A549 treated with CORT108297 at 1 μM for 4 hours (cell line): ENCODE results near the gene MEGF9. TPM values are rescaled to one million over a fixed set of nuclear protein-coding genes. Genes with fewer than 3 reads are reported as not detected.

Experiments
- total RNA-seq: library from RNA; stranded (reverse); fragments of 200-300 nt; extraction: Qiagen RNA extraction; gene quantifications from 5 replicates; pipeline ENCODE4 v1.2.3, GENCODE V29; 2022

Gene MEGF9
- total RNA-seq, result 19.9 to 27.6 TPM (median 24.7 TPM) in 5 replicates

GRCh38 chr9:120714088-120714845 lies at the start of gene MEGF9:
Gene MEGF9 (minus strand): TSS chr9:120714470. CDS start chr9:120714358, 112 bp downstream.

GRCh38 chr9:120580051-120580896 lies 134.0 kb downstream of the MEGF9 start, which contains the start of gene CDK5RAP2:
Gene CDK5RAP2 (minus strand): TSS chr9:120580167. CDS start chr9:120579978, 189 bp downstream.

Other genes with a start within 250 kb of the MEGF9 start
- 28.8 to 31.4 TPM (median 29.3 TPM) in 5 replicates for gene CDK5RAP2, start 134.3 kb downstream of the MEGF9 start, total RNA-seq
- 36.6 to 42.2 TPM (median 41.8 TPM) in 5 replicates for gene FBXW2, start 78.9 kb upstream of the MEGF9 start, total RNA-seq
- 27.3 to 39.2 TPM (median 28.9 TPM) in 5 replicates for gene PSMD5, start 128.5 kb upstream of the MEGF9 start, total RNA-seq
- 91.6 to 138 TPM (median 126 TPM) in 5 replicates for gene PHF19, start 162.7 kb upstream of the MEGF9 start, total RNA-seq
- gene TRAF1, start 212.3 kb upstream of the MEGF9 start, total RNA-seq, result 3.8 to 7.2 TPM (median 4.7 TPM) in 5 replicates